Activated naive CD8-positive, alpha-beta T cell (primary cell): Measurements from ENCODE around the gene CREM.

Source experiments
- H3K27ac Mint-ChIP-seq: one replicate; pipeline ENCODE4 v1.8.0; 2021; ENCODE audit warnings: mixed read lengths
- H3K27me3 Mint-ChIP-seq: one replicate; pipeline ENCODE4 v1.8.0; 2021; ENCODE audit warnings: mixed read lengths
- H3K36me3 Mint-ChIP-seq: one replicate; pipeline ENCODE4 v1.8.0; 2021; ENCODE audit warnings: mixed read lengths
- H3K4me1 Mint-ChIP-seq: one replicate; pipeline ENCODE4 v1.8.0; 2021; ENCODE audit warnings: low read depth, mixed read lengths
- H3K4me3 Mint-ChIP-seq: one replicate; pipeline ENCODE4 v1.8.0; 2021; ENCODE audit warnings: mild to moderate bottlenecking, mixed read lengths
- H3K9me3 Mint-ChIP-seq: one replicate; pipeline ENCODE4 v1.8.0; 2021; ENCODE audit warnings: low read depth, mixed read lengths

The CREM gene

GRCh38 chr10:35194906-35195305 is 68.3 kb downstream of the CREM start:
- peak overlapping the region; percentile 86 for H3K4me3 Mint-ChIP-seq
- peaks cover 31% of the 10 kb centered on the region for H3K4me1 Mint-ChIP-seq
- H3K27ac Mint-ChIP-seq: peak overlapping the region; percentile 98
- H3K9me3 Mint-ChIP-seq: no peaks in the 10 kb centered on the region
- H3K27me3 Mint-ChIP-seq: no peaks in the 10 kb centered on the region
- H3K36me3 Mint-ChIP-seq: peaks cover 10% of the 10 kb centered on the region

GRCh38 chr10:35195361-35196306 is 69.0 kb downstream of the CREM start:
- H3K9me3 Mint-ChIP-seq: no peaks in the 10 kb centered on the region

GRCh38 chr10:35200487-35200886 is 73.8 kb downstream of the CREM start:
- Mint-ChIP-seq H3K27ac (peak overlapping the region; percentile 47), H3K4me1 (peaks cover 36% of the 10 kb centered on the region), H3K27me3 (no peaks in the 10 kb centered on the region), H3K36me3 (peaks cover 8% of the 10 kb centered on the region), H3K4me3 (no peak overlapping the region), H3K9me3 (no peaks in the 10 kb centered on the region)

More at GRCh38 chr10:35195361-35196306, 69.0 kb downstream of the CREM start:
- H3K36me3 Mint-ChIP-seq: peaks cover 10% of the 10 kb centered on the region
- peak overlapping the region; percentile 98 for H3K27ac Mint-ChIP-seq
- no peaks in the 10 kb centered on the region for H3K27me3 Mint-ChIP-seq
- peak overlapping the region; percentile 86 for H3K4me3 Mint-ChIP-seq
- peaks cover 35% of the 10 kb centered on the region for H3K4me1 Mint-ChIP-seq

DNA sequence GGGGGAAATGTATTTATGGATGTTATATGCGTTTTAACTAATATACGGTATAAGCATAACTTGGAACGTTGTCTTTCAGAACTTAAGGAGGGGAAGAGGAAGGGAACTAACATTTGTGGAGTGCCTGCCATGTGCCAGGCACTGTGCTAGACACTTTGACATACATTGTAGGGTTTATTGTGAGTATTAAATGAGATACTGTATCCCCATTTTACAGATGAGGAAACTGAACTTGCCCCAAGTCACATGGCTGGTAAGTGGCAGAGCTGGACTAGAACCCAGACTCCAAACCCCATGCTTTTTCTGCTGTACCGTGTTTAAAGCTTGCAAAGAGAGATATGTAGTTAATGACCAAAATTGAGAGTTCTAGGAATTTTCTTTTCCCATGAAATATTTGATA is 74.6 kb downstream of the CREM start:
- Mint-ChIP-seq H3K36me3 (peaks cover 8% of the 10 kb centered on the region), H3K4me3 (no peak overlapping the region), H3K27me3 (no peaks in the 10 kb centered on the region), H3K4me1 (peaks cover 31% of the 10 kb centered on the region), H3K9me3 (no peaks in the 10 kb centered on the region), H3K27ac (no peak overlapping the region)

DNA sequence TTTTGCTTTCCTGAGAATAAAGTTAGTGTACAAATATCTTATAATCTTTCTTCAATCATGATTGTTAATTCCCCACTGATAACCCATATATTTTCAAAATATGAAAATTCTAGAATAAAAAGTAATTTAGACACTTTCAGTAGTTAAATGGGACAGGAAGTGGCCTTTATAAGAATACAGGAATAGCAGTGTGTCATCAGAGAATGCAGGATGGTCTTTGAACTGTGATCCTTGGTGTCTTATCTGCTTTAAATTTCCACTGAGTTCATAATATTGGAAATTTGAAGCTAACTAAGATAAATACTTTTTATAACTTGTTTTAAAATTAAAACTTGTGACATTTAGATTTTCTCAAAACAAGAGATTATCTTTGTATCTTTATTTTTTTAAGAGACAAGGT is 75.4 kb downstream of the CREM start:
- peaks cover 29% of the 10 kb centered on the region for H3K4me1 Mint-ChIP-seq
- H3K36me3 Mint-ChIP-seq: peaks cover 8% of the 10 kb centered on the region
- H3K9me3 Mint-ChIP-seq: no peaks in the 10 kb centered on the region
- H3K27ac Mint-ChIP-seq: no peak overlapping the region
- no peaks in the 10 kb centered on the region for H3K27me3 Mint-ChIP-seq
- H3K4me3 Mint-ChIP-seq: no peak overlapping the region

- Mint-ChIP-seq H3K9me3 (no peaks in the 10 kb centered on the region), H3K27ac (no peak overlapping the region)
Measured at GRCh38 chr10:35203745-35204144, 77.1 kb downstream of the CREM start.

GRCh38 chr10:35204650-35205319 is 78.1 kb downstream of the CREM start:
- no peak overlapping the region for H3K27ac Mint-ChIP-seq
- no peaks in the 10 kb centered on the region for H3K9me3 Mint-ChIP-seq
- no peaks in the 10 kb centered on the region for H3K27me3 Mint-ChIP-seq
- no peak overlapping the region for H3K4me3 Mint-ChIP-seq
- H3K36me3 Mint-ChIP-seq: peaks cover 8% of the 10 kb centered on the region
- H3K4me1 Mint-ChIP-seq: peaks cover 33% of the 10 kb centered on the region

More at GRCh38 chr10:35203745-35204144, 77.1 kb downstream of the CREM start:
- Mint-ChIP-seq H3K36me3 (peaks cover 8% of the 10 kb centered on the region), H3K27me3 (no peaks in the 10 kb centered on the region), H3K4me3 (no peak overlapping the region), H3K4me1 (peaks cover 27% of the 10 kb centered on the region)

DNA sequence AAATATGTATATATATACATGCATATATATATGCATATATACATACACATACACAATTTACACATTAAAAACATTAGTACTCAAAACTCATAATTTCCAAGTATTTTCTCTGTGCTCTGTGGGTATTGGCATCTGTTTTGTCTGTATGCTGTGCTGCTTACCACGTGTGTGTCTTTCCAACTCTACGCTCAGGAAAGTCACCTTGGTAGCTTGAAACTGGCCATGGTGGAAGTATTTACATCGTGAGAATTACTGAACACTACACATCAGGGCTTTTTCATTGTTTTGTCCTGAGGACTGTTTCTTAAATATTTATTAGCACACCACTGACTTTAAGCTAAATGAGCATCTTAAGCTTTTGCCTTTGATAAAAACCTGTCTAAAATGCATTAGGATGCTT is 79.6 kb downstream of the CREM start:
- no peak overlapping the region for H3K27ac Mint-ChIP-seq
- H3K4me1 Mint-ChIP-seq: peaks cover 29% of the 10 kb centered on the region
- H3K27me3 Mint-ChIP-seq: no peaks in the 10 kb centered on the region
- no peak overlapping the region for H3K4me3 Mint-ChIP-seq
- no peaks in the 10 kb centered on the region for H3K9me3 Mint-ChIP-seq
- H3K36me3 Mint-ChIP-seq: peaks cover 10% of the 10 kb centered on the region

- peak overlapping the region; percentile 5 for H3K4me3 Mint-ChIP-seq
- H3K9me3 Mint-ChIP-seq: no peaks in the 10 kb centered on the region
- H3K27ac Mint-ChIP-seq: no peak overlapping the region
- peaks cover 16% of the 10 kb centered on the region for H3K4me1 Mint-ChIP-seq
- no peaks in the 10 kb centered on the region for H3K27me3 Mint-ChIP-seq
- peaks cover 3% of the 10 kb centered on the region for H3K36me3 Mint-ChIP-seq
Measured at GRCh38 chr10:35208536-35208935, 81.9 kb downstream of the CREM start.

- H3K36me3 Mint-ChIP-seq: peaks cover 3% of the 10 kb centered on the region
- H3K4me3 Mint-ChIP-seq: peak overlapping the region; percentile 5
Measured at GRCh38 chr10:35208949-35209613, 82.4 kb downstream of the CREM start.

DNA sequence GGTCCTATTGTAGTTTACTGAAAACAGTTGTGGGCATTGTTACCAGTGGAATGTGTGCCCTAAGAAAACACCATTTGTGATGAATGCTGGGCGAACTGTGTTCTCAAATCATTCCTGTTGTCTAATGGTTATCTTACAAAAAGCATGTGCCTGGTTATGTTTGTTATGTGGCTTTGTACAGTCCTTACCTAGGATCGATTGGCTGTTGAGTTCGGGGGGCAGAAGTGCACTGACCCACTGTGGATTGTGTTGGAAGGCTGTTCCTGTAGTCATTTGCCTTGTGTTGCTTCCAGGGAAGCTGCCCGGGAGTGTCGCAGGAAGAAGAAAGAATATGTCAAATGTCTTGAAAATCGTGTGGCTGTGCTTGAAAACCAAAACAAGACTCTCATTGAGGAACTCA is 84.3 kb downstream of the CREM start:
- no peak overlapping the region for H3K4me3 Mint-ChIP-seq
- peaks cover 12% of the 10 kb centered on the region for H3K4me1 Mint-ChIP-seq
- H3K36me3 Mint-ChIP-seq: peaks cover 3% of the 10 kb centered on the region
- peak overlapping the region; percentile 0 for H3K27ac Mint-ChIP-seq
- H3K27me3 Mint-ChIP-seq: no peaks in the 10 kb centered on the region
- H3K9me3 Mint-ChIP-seq: no peaks in the 10 kb centered on the region

More at GRCh38 chr10:35208949-35209613, 82.4 kb downstream of the CREM start:
- no peaks in the 10 kb centered on the region for H3K9me3 Mint-ChIP-seq
- peaks cover 12% of the 10 kb centered on the region for H3K4me1 Mint-ChIP-seq
- H3K27me3 Mint-ChIP-seq: no peaks in the 10 kb centered on the region
- H3K27ac Mint-ChIP-seq: no peak overlapping the region

GRCh38 chr10:35211390-35211789 is 84.7 kb downstream of the CREM start:
- Mint-ChIP-seq H3K4me1 (peaks cover 15% of the 10 kb centered on the region), H3K36me3 (peaks cover 3% of the 10 kb centered on the region), H3K27ac (no peak overlapping the region), H3K27me3 (no peaks in the 10 kb centered on the region), H3K9me3 (no peaks in the 10 kb centered on the region), H3K4me3 (no peak overlapping the region)

- H3K27ac Mint-ChIP-seq: no peak overlapping the region
- no peaks in the 10 kb centered on the region for H3K9me3 Mint-ChIP-seq
- no peak overlapping the region for H3K4me3 Mint-ChIP-seq
- H3K27me3 Mint-ChIP-seq: no peaks in the 10 kb centered on the region
- H3K36me3 Mint-ChIP-seq: peaks cover 3% of the 10 kb centered on the region
- H3K4me1 Mint-ChIP-seq: peaks cover 19% of the 10 kb centered on the region
Measured at GRCh38 chr10:35212856-35213255, 86.2 kb downstream of the CREM start.

DNA sequence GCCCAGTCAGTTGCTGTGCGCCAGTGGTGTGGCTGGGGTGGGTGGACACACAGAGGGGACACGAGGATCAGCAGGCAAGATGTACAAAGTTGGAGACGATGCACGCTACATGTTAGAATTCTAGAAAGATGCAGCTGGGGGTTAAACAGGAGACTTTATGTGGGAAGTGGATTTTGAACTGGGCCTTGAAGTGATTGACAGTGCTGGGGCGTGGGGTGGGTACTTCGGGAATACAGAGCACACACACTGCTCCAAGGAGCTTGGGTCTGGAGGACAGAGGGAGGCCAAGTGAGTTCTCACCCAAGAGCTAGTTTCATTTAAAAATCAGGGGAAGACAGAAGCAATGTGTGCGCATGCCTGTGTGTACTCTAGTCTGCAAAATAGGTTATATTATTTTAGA is 87.1 kb downstream of the CREM start:
- peaks cover 23% of the 10 kb centered on the region for H3K4me1 Mint-ChIP-seq
- no peaks in the 10 kb centered on the region for H3K9me3 Mint-ChIP-seq
- no peak overlapping the region for H3K27ac Mint-ChIP-seq
- H3K36me3 Mint-ChIP-seq: peaks cover 3% of the 10 kb centered on the region
- no peak overlapping the region for H3K4me3 Mint-ChIP-seq
- peaks cover 2% of the 10 kb centered on the region for H3K27me3 Mint-ChIP-seq

DNA sequence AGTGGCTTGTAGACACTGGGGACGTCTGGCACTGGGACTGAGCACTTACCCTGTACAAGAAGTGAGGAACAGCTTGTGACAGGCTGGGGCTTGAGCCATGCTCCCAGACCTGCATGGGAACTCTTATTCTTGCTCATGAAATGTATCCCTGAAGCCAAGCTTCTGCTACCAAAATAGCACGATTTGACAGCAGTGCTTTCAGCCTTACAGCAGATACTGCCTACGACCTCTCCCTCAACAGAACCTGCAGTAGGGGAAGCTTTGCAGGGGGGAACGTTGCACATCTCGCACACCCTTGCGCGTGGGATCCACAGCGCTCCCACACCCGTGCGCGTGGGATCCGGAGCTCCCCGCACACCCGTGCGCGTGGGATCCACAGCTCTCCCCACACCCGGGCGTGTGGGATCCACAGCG is 88.0 kb downstream of the CREM start:
- Mint-ChIP-seq H3K4me3 (no peak overlapping the region), H3K27me3 (peaks cover 2% of the 10 kb centered on the region), H3K27ac (no peak overlapping the region), H3K9me3 (no peaks in the 10 kb centered on the region), H3K4me1 (peaks cover 23% of the 10 kb centered on the region), H3K36me3 (peaks cover 3% of the 10 kb centered on the region)
